K562 (cell line): ENCODE data around the gene LRRC38. TPM values are rescaled to one million over a fixed set of nuclear protein-coding genes. Genes with fewer than 3 reads are reported as not detected.

Source experiments
- ATAC-seq: fragments of 200-7000 bp; cut with Tn5 transposase; 3 replicates; pipeline ENCODE4 v1.9.1; 2020; ENCODE audit warnings: moderate library complexity
- BruUV-seq: library from RNA; stranded (reverse); fragments of 400-500 nt; replicated peaks from 2 replicates; lab custom pipeline; 2021; lab: Mats Ljungman, UMichigan
- CTCF ChIA-PET: fragments of 300-600 bp; formaldehyde crosslinking; extraction: SDS; loops from one replicate; lab custom pipeline; 2021; ENCODE audit warnings: low intra/inter-chr PET ratio; lab: Yijun Ruan, JAX
- POLR2A ChIA-PET: fragments of 300-600, 350-650 bp; sonication (Branson Sonifier 250); formaldehyde crosslinking; extraction: SDS; loops from one replicate; lab custom pipeline; 2021; ENCODE audit warnings: antibody characterized with exemption, inconsistent platforms; lab: Yijun Ruan, JAX
- DNase-seq, 4 experiments: peaks; one replicate each; pipeline versions ENCODE4 v3.0.0 to v3.0.0-alpha.2; 2011 to 2018; ENCODE audit warnings: low spot score in 3 of 4, mixed read lengths in 3 of 4; ENCODE audit errors: extremely low read depth in 1 of 4
- FAIRE-seq: peaks from 2 replicates; lab custom pipeline; 2011; peaks lifted over from hg19 to GRCh38; lab: Jason Lieb, UNC
- H2AFZ ChIP-seq: 2 replicates; pipeline ENCODE4 v1.6.0; 2011; ENCODE audit warnings: low read depth, low read length, control low read depth, inconsistent platforms
- H3K27ac ChIP-seq: fragments of 200-600 bp; 3 replicates; pipeline ENCODE4 v1.8.0; 2011; ENCODE audit warnings: low read depth, mild to moderate bottlenecking, control low read depth, inconsistent platforms, low read length, moderate library complexity, mixed read lengths; ENCODE audit errors: extremely low read depth
- H3K27me3 ChIP-seq, 2 experiments: fragments of 300-600 bp in 1 of 2; 2 replicates in 1 of 2; 3 replicates in 1 of 2; pipeline versions ENCODE4 v1.6.0 to v1.8.0; 2011; ENCODE audit warnings: inconsistent platforms in 2 of 2, low read length in 2 of 2, mild to moderate bottlenecking in 1 of 2, mixed read lengths in 1 of 2, moderate library complexity in 1 of 2; ENCODE audit not compliant: control insufficient read depth in 2 of 2, insufficient read depth in 2 of 2
- H3K36me3 ChIP-seq: fragments of 300-600 bp; 3 replicates; pipeline ENCODE4 v1.8.0; 2011; ENCODE audit warnings: mild to moderate bottlenecking, low read length, inconsistent platforms; ENCODE audit not compliant: control insufficient read depth, insufficient read depth
- H3K4me1 ChIP-seq, 2 experiments: fragments of 200-600 bp in 1 of 2; replicated peaks in 1 of 2; 2 replicates in 1 of 2; 3 replicates in 1 of 2; pipeline versions ENCODE4 v1.5.1 to v1.8.0; 2011; ENCODE audit warnings: inconsistent platforms in 2 of 2, low read length in 2 of 2, mild to moderate bottlenecking in 1 of 2, mixed read lengths in 1 of 2, moderate library complexity in 1 of 2; ENCODE audit not compliant: control insufficient read depth in 2 of 2, insufficient read depth in 2 of 2
- H3K4me2 ChIP-seq: 2 replicates; pipeline ENCODE4 v1.6.1; 2011; ENCODE audit warnings: low read length, control low read depth, inconsistent platforms, mixed read lengths; ENCODE audit not compliant: insufficient read depth
- H3K4me3 ChIP-seq: fragments of 200-600 bp; sonication (generic), shearing (Covaris generic); 2 replicates; pipeline ENCODE4 v1.5.1; 2016; ENCODE audit warnings: control low read depth, inconsistent platforms
- H3K79me2 ChIP-seq: fragments of 200-600 bp; 3 replicates; pipeline ENCODE4 v1.8.0; 2011; ENCODE audit warnings: low read length, inconsistent platforms; ENCODE audit not compliant: control insufficient read depth, insufficient read depth
- H3K9ac ChIP-seq, 2 experiments: 2 replicates each; pipeline versions ENCODE4 v1.6.0 to v1.6.1; 2011; ENCODE audit warnings: low read depth in 2 of 2, low read length in 2 of 2, control low read depth in 1 of 2, inconsistent platforms in 1 of 2, mild to moderate bottlenecking in 1 of 2, mixed read lengths in 1 of 2; ENCODE audit not compliant: insufficient read depth in 1 of 2
- H3K9me1 ChIP-seq: one replicate; pipeline ENCODE4 v1.6.0; 2011; ENCODE audit warnings: inconsistent platforms, mild to moderate bottlenecking, low read length, moderate library complexity; ENCODE audit not compliant: control insufficient read depth, insufficient read depth
- H3K9me3 ChIP-seq: replicated peaks from 2 replicates; pipeline ENCODE4 v1.5.1; 2011; ENCODE audit warnings: low read depth, low read length, inconsistent platforms; ENCODE audit not compliant: control insufficient read depth, insufficient read depth
- H4K20me1 ChIP-seq: replicated peaks from 2 replicates; pipeline ENCODE4 v1.6.1; 2011; ENCODE audit warnings: low read length, inconsistent platforms, mixed read lengths; ENCODE audit not compliant: control insufficient read depth, insufficient read depth
- ARHGAP35 ChIP-seq: fragments of 450-650 bp; IDR thresholded peaks from 2 replicates; pipeline ENCODE4 v1.6.1; 2018; ENCODE audit not compliant: partially characterized antibody
- BRCA1 ChIP-seq, 2 experiments: fragments of 450-650 bp in 1 of 2; sonication (generic) in 1 of 2; formaldehyde crosslinking in 1 of 2; IDR thresholded peaks; 2 replicates each; pipeline versions ENCODE4 v1.5.0 to v1.6.1; 2017 to 2020; ENCODE audit warnings: mild to moderate bottlenecking in 1 of 2, missing genetic modification reagents in 1 of 2
- CBX8 ChIP-seq: fragments of 200-600 bp; sonication (generic); IDR thresholded peaks from 2 replicates; pipeline ENCODE4 v1.6.1; 2012; ENCODE audit warnings: borderline replicate concordance, mixed run types, low read depth, mild to moderate bottlenecking, moderate library complexity, mixed read lengths, low read length, control low read depth, inconsistent platforms; ENCODE audit not compliant: poor library complexity, severe bottlenecking; ENCODE audit errors: extremely low read depth
- CHD4 ChIP-seq: fragments of 200-600 bp; sonication (generic); IDR thresholded peaks from 3 replicates; pipeline ENCODE4 v1.6.1; 2012; ENCODE audit warnings: low read depth, mild to moderate bottlenecking, mixed read lengths, low read length, inconsistent platforms; ENCODE audit not compliant: insufficient read depth, insufficient replicate concordance, poor library complexity, severe bottlenecking
- NFRKB ChIP-seq: fragments of 450-650 bp; IDR thresholded peaks from 2 replicates; pipeline ENCODE4 v1.6.1; 2016; ENCODE audit warnings: low read depth
- NUFIP1 ChIP-seq: fragments of 450-650 bp; IDR thresholded peaks from 2 replicates; pipeline ENCODE4 v1.6.1; 2018; ENCODE audit not compliant: partially characterized antibody
- PCBP1 ChIP-seq: fragments of 200-400 bp; formaldehyde crosslinking; IDR thresholded peaks from 2 replicates; pipeline ENCODE4 v1.6.1; 2018; ENCODE audit warnings: mild to moderate bottlenecking, low read depth, low read length; ENCODE audit not compliant: poor library complexity, severe bottlenecking
- PHB ChIP-seq: fragments of 250-450 bp; sonication (Bioruptor Pico); IDR thresholded peaks from 2 replicates; pipeline ENCODE4 v1.5.0; 2021
- SAP30 ChIP-seq: fragments of 200-600 bp; sonication (generic); IDR thresholded peaks from 2 replicates; pipeline ENCODE4 v1.6.1; 2012; ENCODE audit warnings: borderline replicate concordance, low read depth, mild to moderate bottlenecking, moderate library complexity, low read length, control low read depth, inconsistent platforms; ENCODE audit not compliant: insufficient read depth, poor library complexity, severe bottlenecking
- TBL1XR1 ChIP-seq, 2 experiments: IDR thresholded peaks; 2 replicates each; pipeline ENCODE4 v1.6.1; 2012; ENCODE audit warnings: improper control_type of control experiment in 2 of 2, low read length in 2 of 2, mild to moderate bottlenecking in 1 of 2
- TEAD2 ChIP-seq: fragments of 450-650 bp; IDR thresholded peaks from 2 replicates; pipeline ENCODE4 v1.6.1; 2016; ENCODE audit warnings: missing genetic modification characterization, control low read depth, missing compliant biosample characterization
- ZNF217 ChIP-seq: sonication (generic); formaldehyde crosslinking; IDR thresholded peaks from 2 replicates; pipeline ENCODE4 v1.8.0; 2022; ENCODE audit warnings: mild to moderate bottlenecking, missing genetic modification reagents
- WGBS: fragments of 100-300 bp; shearing (Covaris generic); methylation state at CpG from one replicate; pipeline ENCODE4 v1.1.6; 2016; ENCODE audit warnings: low coverage, mixed read lengths; ENCODE audit not compliant: insufficient coverage; ENCODE audit errors: missing lambda C conversion rate; 5-methylcytosine and 5-hydroxymethylcytosine counted together
- in situ Hi-C: fragments of 300-500 bp; cut with MboI; formaldehyde crosslinking; loops from 4 replicates; pipeline ENCODE4 v1.15.0; 2018; ENCODE audit warnings: inconsistent platforms, mixed read lengths
- intact Hi-C: fragments of 100-400 bp; cut with micrococcal nuclease; formaldehyde crosslinking; loops from 2 replicates; pipeline ENCODE4 v1.14.2; 2022
- polyA plus RNA-seq, 8 experiments: library from polyadenylated mRNA; depleted of rRNA in 4 of 8; stranded (reverse) in 5 of 8; unstranded in 3 of 8; fragments of >200 nt; fragmentation: Nextera tagmentation in 2 of 8; fragmentation: Illumina TruSeq in 1 of 8; extraction: Ambion mirVana in 2 of 8; extraction: Trizol in 1 of 8; gene quantifications; 2 replicates each; pipeline versions ENCODE4 v1.2.1 to v1.2.3, GENCODE V29; 2011 to 2014; ENCODE audit warnings: inconsistent platforms in 1 of 8, missing spikeins in 1 of 8
- total RNA-seq, 7 experiments: library from RNA; depleted of rRNA in 6 of 7; stranded (reverse); fragments of >200 nt in 6 of 7; fragmentation: Illumina TruSeq in 2 of 7; extraction: Trizol in 2 of 7; gene quantifications; 2 replicates each; pipeline versions ENCODE4 v1.2.1 to v1.2.3, GENCODE V29; 2011 to 2021; ENCODE audit warnings: low replicate concordance in 1 of 7
- TF ChIP-seq, protein P1 (sequence below), 2 experiments: fragments of 450-650 bp; IDR thresholded peaks; 2 replicates each; pipeline ENCODE4 v1.6.1; 2016
- TF ChIP-seq, protein P2 (sequence below): fragments of 250-450 bp; sonication (Bioruptor Pico); IDR thresholded peaks from 2 replicates; pipeline ENCODE4 v1.5.1; 2021; ENCODE audit warnings: mild to moderate bottlenecking
- TF ChIP-seq, protein P3 (sequence below): sonication (generic); formaldehyde crosslinking; IDR thresholded peaks from 2 replicates; pipeline ENCODE4 v1.5.0; 2020; ENCODE audit warnings: missing genetic modification reagents

LRRC38 gene
- total and polyA plus RNA-seq, 9 of the 15 experiments (the other 6 are each of a cell fraction or from before 2014, with no cell fraction given) = not detected

DNA sequence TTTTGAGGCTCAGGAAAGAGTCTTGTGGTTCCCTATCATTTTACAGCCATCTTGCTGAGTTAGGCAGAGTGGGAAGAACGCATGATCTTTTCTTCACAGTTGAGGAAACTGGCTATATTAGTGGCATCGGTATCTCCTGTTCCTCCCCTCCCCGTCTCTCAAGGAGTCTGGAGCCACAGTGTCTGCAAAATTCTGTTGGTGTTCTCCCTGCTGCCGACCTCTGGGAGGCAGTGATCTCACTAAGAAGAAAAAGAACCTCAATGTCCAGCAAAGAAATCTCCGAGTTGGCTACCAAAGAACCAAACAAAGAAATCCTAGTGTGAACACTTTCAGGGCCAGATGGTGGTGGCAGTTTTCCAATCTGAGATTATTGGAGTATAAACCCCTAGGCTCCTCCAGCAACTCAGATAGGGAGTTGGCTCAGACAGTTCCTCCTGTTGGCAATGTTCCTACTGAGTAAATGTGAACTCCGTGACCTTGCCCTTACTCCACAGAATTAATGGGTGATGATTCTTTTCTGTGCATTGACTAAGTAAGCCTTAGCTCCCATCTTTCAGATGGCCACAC, 62.3 kb downstream of the LRRC38 start (continued):
- TF ChIP-seq NFRKB (no peak), PHB (no peak), NUFIP1 (no peak), SAP30 (no peak), TEAD2 (tag) (no peak), CBX8 (no peak)
- TF ChIP-seq, protein P1, sequence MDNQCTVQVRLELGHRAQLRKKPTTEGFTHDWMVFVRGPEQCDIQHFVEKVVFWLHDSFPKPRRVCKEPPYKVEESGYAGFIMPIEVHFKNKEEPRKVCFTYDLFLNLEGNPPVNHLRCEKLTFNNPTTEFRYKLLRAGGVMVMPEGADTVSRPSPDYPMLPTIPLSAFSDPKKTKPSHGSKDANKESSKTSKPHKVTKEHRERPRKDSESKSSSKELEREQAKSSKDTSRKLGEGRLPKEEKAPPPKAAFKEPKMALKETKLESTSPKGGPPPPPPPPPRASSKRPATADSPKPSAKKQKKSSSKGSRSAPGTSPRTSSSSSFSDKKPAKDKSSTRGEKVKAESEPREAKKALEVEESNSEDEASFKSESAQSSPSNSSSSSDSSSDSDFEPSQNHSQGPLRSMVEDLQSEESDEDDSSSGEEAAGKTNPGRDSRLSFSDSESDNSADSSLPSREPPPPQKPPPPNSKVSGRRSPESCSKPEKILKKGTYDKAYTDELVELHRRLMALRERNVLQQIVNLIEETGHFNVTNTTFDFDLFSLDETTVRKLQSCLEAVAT (IDR thresholded peaks at IDR 0.05) = no peak

DNA sequence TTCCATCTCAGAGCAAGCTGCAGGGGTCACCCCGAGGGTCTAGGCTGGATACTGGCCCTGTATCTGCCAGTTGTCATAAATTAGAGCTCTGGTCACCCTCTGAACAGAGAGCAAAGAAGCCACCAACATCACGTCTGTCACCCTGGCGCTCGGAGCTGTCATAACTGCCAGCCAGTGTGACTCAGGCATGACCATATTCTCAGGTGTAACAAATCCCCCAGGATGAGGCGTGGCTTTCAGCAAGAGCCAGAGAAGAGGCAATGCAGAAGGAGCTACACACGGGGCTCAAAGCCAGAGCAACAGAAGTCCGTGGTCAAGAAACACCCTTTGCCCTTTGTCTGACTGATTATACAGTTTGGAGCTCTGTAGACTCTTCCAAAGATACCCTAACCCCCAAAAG, 63.6 kb downstream of the LRRC38 start:
- Histone ChIP-seq H3K9ac (no peak overlapping the region), H3K79me2 (no peaks in the 10 kb centered on the region), H3K4me3 (no peak overlapping the region), H3K27me3 (peaks cover 0 to 8% of the 10 kb centered on the region in 2 experiments; a peak in 1 of 5 replicates), H3K9me1 (no peaks in the 10 kb centered on the region), H3K4me2 (no peak overlapping the region), H4K20me1 (0 out of 2 replicates have a peak, but pooled peaks cover 3% of the 10 kb centered on the region), H3K4me1 (no peaks in the 10 kb centered on the region), H3K27ac (no peak overlapping the region), H2AFZ (no peak overlapping the region), H3K36me3 (no peaks in the 10 kb centered on the region), H3K9me3 (no peaks in the 10 kb centered on the region)
- 0% methylated on average over 7 of the region's 7 CpGs for WGBS
- DNase-seq = no peak
- FAIRE-seq = no peak
- BruUV-seq = no TSS peak
- ATAC-seq = no peak
- POLR2A ChIA-PET = interaction anchor here (0.9 kb wide), 1 partner anchor 9 kb away, joined by 5 read pairs; no protein-coding TSS in a partner anchor
- in situ Hi-C loops (no loop called here), intact Hi-C loops (no loop called here)
- CTCF ChIA-PET = no interaction called here
- TF ChIP-seq TBL1XR1 (IDR thresholded peaks at IDR 0.05; ENCODE audit: low read length in 2 of 2) (no peak), BRCA1 (IDR thresholded peaks at IDR 0.05) (no peak), BRCA1 (CRISPR knock-in tag; IDR thresholded peaks at IDR 0.05) (no peak), ZNF217 (CRISPR knock-in tag) (no peak), PCBP1 (no peak), CHD4 (no peak), ARHGAP35 (no peak)
- TF ChIP-seq, protein P2, sequence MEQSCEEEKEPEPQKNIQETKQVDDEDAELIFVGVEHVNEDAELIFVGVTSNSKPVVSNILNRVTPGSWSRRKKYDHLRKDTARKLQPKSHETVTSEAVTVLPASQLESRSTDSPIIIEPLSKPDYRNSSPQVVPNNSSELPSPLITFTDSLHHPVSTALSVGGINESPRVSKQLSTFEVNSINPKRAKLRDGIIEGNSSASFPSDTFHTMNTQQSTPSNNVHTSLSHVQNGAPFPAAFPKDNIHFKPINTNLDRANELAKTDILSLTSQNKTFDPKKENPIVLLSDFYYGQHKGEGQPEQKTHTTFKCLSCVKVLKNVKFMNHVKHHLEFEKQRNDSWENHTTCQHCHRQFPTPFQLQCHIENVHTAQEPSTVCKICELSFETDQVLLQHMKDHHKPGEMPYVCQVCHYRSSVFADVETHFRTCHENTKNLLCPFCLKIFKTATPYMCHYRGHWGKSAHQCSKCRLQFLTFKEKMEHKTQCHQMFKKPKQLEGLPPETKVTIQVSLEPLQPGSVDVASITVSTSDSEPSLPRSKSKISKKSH (CRISPR knock-in tag) = no peak
- TF ChIP-seq, protein P3, sequence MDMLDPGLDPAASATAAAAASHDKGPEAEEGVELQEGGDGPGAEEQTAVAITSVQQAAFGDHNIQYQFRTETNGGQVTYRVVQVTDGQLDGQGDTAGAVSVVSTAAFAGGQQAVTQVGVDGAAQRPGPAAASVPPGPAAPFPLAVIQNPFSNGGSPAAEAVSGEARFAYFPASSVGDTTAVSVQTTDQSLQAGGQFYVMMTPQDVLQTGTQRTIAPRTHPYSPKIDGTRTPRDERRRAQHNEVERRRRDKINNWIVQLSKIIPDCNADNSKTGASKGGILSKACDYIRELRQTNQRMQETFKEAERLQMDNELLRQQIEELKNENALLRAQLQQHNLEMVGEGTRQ = no peak
